Neural cell (in vitro differentiated cells): ENCODE data around the gene PTAFR. TPM values are rescaled to one million over a fixed set of nuclear protein-coding genes. Genes with fewer than 3 reads are reported as not detected.

Source experiments
- H2AFZ ChIP-seq: fragments of 200-600, 300-800 bp; sonication (generic), shearing (Covaris generic); 2 replicates; pipeline ENCODE4 v1.6.0; 2014; ENCODE audit warnings: low read depth, mild to moderate bottlenecking, antibody characterized with exemption, low read length, moderate library complexity
- H3F3A ChIP-seq: fragments of 200-600 bp; shearing (Covaris generic); 2 replicates; pipeline ENCODE4 v1.6.1; 2016; ENCODE audit warnings: mild to moderate bottlenecking, moderate library complexity, mixed read lengths, antibody characterized with exemption, low read length; ENCODE audit not compliant: insufficient read depth, poor library complexity, severe bottlenecking
- H3K27ac ChIP-seq: fragments of 200-600, 300-800 bp; sonication (generic), shearing (Covaris generic); 2 replicates; pipeline ENCODE4 v1.5.1; 2014; ENCODE audit warnings: mild to moderate bottlenecking, low read length, moderate library complexity
- H3K27me3 ChIP-seq: fragments of 300-800, 200-600 bp; sonication (generic), shearing (Covaris generic); 2 replicates; pipeline ENCODE4 v1.6.0; 2014; ENCODE audit warnings: mild to moderate bottlenecking, low read depth, low read length, moderate library complexity; ENCODE audit not compliant: insufficient read depth
- H3K36me3 ChIP-seq: fragments of 300-800, 200-600 bp; sonication (generic), shearing (Covaris generic); 2 replicates; pipeline ENCODE4 v1.5.1; 2014; ENCODE audit warnings: mild to moderate bottlenecking, antibody characterized with exemption, low read length, moderate library complexity; ENCODE audit not compliant: insufficient read depth
- H3K4me2 ChIP-seq: fragments of 300-800, 200-600 bp; sonication (generic), shearing (Covaris generic); 2 replicates; pipeline ENCODE4 v1.6.0; 2014; ENCODE audit warnings: mild to moderate bottlenecking, low read length
- H3K4me3 ChIP-seq: fragments of 300-800, 200-600 bp; sonication (generic), shearing (Covaris generic); 2 replicates; pipeline ENCODE4 v1.5.1; 2014; ENCODE audit warnings: mild to moderate bottlenecking, low read length, moderate library complexity
- H3K79me2 ChIP-seq: fragments of 200-600 bp; shearing (Covaris generic); replicated peaks from 2 replicates; pipeline ENCODE4 v1.6.0; 2014; ENCODE audit warnings: mild to moderate bottlenecking, low read length, moderate library complexity; ENCODE audit not compliant: insufficient read depth
- H3K9ac ChIP-seq: fragments of 300-800, 200-600 bp; sonication (generic), shearing (Covaris generic); 2 replicates; pipeline ENCODE4 v1.6.1; 2016; ENCODE audit warnings: mild to moderate bottlenecking, low read length, mixed read lengths
- H3K9me2 ChIP-seq: fragments of 200-600 bp; shearing (Covaris generic); 2 replicates; pipeline ENCODE4 v1.6.1; 2016; ENCODE audit warnings: mild to moderate bottlenecking, low read length, mixed read lengths; ENCODE audit not compliant: insufficient read depth
- H3K9me3 ChIP-seq: fragments of 200-600, 300-800 bp; sonication (generic), shearing (Covaris generic); 2 replicates; pipeline ENCODE4 v1.6.1; 2016; ENCODE audit warnings: mild to moderate bottlenecking, mixed run types, low read length, moderate library complexity, mixed read lengths
- H4K20me1 ChIP-seq: fragments of 200-600 bp; shearing (Covaris generic); 2 replicates; pipeline ENCODE4 v1.6.1; 2016; ENCODE audit warnings: mild to moderate bottlenecking, mixed run types; ENCODE audit not compliant: insufficient read depth
- EZH2 ChIP-seq: fragments of 200-600, 300-800 bp; shearing (Covaris generic), sonication (generic); IDR thresholded peaks from 2 replicates; pipeline ENCODE4 v1.6.1; 2014; ENCODE audit warnings: antibody characterized with exemption, low read length, borderline replicate concordance, mild to moderate bottlenecking; ENCODE audit not compliant: insufficient read depth, poor library complexity, severe bottlenecking
- MXI1 ChIP-seq: fragments of 450-650 bp; conservative IDR thresholded peaks from 2 replicates; pipeline ENCODE4 v1.6.1; 2014; ENCODE audit warnings: antibody characterized with exemption, mild to moderate bottlenecking; ENCODE audit not compliant: poor library complexity, severe bottlenecking
- POLR2AphosphoS5 ChIP-seq: IDR thresholded peaks from 2 replicates; pipeline ENCODE4 v1.6.1; 2012
- RAD21 ChIP-seq: fragments of 450-650 bp; conservative IDR thresholded peaks from 2 replicates; pipeline ENCODE4 v1.6.1; 2014; ENCODE audit warnings: antibody characterized with exemption, mild to moderate bottlenecking, moderate library complexity
- SMC3 ChIP-seq: fragments of 450-650 bp; conservative IDR thresholded peaks from 2 replicates; pipeline ENCODE4 v1.6.1; 2014; ENCODE audit warnings: antibody characterized with exemption, mild to moderate bottlenecking, moderate library complexity; ENCODE audit not compliant: poor library complexity
- TAF1 ChIP-seq: IDR thresholded peaks from 2 replicates; pipeline ENCODE4 v1.6.1; 2012; ENCODE audit warnings: low read depth
- polyA plus RNA-seq: library from polyadenylated mRNA; depleted of rRNA; stranded (reverse); fragments of >200 nt; gene quantifications from 2 replicates; pipeline ENCODE4 v1.2.3, GENCODE V29; 2014
- TF ChIP-seq, protein P1 (sequence below): IDR thresholded peaks from 2 replicates; pipeline ENCODE4 v1.6.1; 2012; ENCODE audit warnings: borderline replicate concordance
- TF ChIP-seq, protein P2 (sequence below): fragments of 450-650 bp; IDR thresholded peaks from 2 replicates; pipeline ENCODE4 v1.5.1; 2014; ENCODE audit warnings: antibody characterized with exemption, mild to moderate bottlenecking, moderate library complexity; ENCODE audit not compliant: poor library complexity, severe bottlenecking

Gene PTAFR
- polyA plus RNA-seq, 1 donor from 2014 or later, result 0.30 TPM

DNA sequence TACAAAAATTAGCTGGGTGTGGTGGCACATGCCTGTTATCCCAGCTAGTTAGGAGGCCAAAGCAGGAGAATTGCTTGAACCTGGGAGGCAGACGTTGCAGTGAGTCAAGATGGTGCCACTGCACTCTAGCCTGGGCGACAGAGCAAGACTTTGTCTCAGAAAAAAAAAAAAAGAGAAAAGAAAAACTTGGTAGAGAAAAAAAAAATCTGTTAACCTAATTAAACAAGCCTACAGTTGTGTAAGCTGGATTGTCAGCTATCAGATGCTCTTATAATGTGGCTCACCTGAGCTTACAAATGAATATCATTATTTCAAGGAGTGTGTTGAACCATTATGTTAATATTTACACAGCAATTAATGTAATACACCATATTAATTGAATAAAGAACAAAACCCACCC, 61.6 kb downstream of the PTAFR start:
- Histone ChIP-seq H3K9me3 (no peaks in the 10 kb centered on the region), H3K4me3 (no peak overlapping the region), H3K27me3 (no peaks in the 10 kb centered on the region), H2AFZ (no peak overlapping the region), H3K9me2 (no peaks in the 10 kb centered on the region), H3F3A (no peaks in the 10 kb centered on the region), H3K4me2 (no peak overlapping the region), H3K79me2 (no peaks in the 10 kb centered on the region), H4K20me1 (no peaks in the 10 kb centered on the region), H3K36me3 (no peaks in the 10 kb centered on the region), H3K9ac (no peak overlapping the region), H3K27ac (no peak overlapping the region)
- TF ChIP-seq SMC3 (no peak), TAF1 (no peak), RAD21 (no peak), EZH2 (no peak), MXI1 (no peak)
- TF ChIP-seq, protein P1, sequence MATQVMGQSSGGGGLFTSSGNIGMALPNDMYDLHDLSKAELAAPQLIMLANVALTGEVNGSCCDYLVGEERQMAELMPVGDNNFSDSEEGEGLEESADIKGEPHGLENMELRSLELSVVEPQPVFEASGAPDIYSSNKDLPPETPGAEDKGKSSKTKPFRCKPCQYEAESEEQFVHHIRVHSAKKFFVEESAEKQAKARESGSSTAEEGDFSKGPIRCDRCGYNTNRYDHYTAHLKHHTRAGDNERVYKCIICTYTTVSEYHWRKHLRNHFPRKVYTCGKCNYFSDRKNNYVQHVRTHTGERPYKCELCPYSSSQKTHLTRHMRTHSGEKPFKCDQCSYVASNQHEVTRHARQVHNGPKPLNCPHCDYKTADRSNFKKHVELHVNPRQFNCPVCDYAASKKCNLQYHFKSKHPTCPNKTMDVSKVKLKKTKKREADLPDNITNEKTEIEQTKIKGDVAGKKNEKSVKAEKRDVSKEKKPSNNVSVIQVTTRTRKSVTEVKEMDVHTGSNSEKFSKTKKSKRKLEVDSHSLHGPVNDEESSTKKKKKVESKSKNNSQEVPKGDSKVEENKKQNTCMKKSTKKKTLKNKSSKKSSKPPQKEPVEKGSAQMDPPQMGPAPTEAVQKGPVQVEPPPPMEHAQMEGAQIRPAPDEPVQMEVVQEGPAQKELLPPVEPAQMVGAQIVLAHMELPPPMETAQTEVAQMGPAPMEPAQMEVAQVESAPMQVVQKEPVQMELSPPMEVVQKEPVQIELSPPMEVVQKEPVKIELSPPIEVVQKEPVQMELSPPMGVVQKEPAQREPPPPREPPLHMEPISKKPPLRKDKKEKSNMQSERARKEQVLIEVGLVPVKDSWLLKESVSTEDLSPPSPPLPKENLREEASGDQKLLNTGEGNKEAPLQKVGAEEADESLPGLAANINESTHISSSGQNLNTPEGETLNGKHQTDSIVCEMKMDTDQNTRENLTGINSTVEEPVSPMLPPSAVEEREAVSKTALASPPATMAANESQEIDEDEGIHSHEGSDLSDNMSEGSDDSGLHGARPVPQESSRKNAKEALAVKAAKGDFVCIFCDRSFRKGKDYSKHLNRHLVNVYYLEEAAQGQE, result no peak

DNA sequence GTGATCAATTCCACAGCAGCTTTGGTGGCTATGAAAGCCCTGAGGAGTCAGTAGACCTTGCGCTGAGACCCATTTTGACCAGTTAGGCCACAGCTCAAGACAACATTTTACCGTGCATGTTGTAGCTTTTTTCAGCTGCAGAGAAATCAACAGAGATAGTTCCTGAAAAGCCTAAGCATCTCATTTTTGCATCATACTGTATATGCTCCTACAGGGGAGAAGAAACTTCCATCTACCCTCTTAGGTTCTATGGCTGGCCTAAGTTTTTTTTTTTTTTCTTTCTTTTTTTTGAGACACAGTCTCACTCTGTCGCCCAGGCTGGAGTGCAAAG, 63.3 kb downstream of the PTAFR start:
- H3F3A ChIP-seq, result no peaks in the 10 kb centered on the region
- no peaks in the 10 kb centered on the region for H3K79me2 ChIP-seq
- TF ChIP-seq POLR2AphosphoS5 (no peak), RAD21 (no peak)
- TF ChIP-seq, protein P2, sequence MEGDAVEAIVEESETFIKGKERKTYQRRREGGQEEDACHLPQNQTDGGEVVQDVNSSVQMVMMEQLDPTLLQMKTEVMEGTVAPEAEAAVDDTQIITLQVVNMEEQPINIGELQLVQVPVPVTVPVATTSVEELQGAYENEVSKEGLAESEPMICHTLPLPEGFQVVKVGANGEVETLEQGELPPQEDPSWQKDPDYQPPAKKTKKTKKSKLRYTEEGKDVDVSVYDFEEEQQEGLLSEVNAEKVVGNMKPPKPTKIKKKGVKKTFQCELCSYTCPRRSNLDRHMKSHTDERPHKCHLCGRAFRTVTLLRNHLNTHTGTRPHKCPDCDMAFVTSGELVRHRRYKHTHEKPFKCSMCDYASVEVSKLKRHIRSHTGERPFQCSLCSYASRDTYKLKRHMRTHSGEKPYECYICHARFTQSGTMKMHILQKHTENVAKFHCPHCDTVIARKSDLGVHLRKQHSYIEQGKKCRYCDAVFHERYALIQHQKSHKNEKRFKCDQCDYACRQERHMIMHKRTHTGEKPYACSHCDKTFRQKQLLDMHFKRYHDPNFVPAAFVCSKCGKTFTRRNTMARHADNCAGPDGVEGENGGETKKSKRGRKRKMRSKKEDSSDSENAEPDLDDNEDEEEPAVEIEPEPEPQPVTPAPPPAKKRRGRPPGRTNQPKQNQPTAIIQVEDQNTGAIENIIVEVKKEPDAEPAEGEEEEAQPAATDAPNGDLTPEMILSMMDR, result no peak
- TF ChIP-seq, protein P1, result no peak
- no peaks in the 10 kb centered on the region for H3K9me3 ChIP-seq
- H3K9ac ChIP-seq, result no peak overlapping the region
- H3K27me3 ChIP-seq, result no peaks in the 10 kb centered on the region
- H2AFZ ChIP-seq, result no peak overlapping the region
- H3K4me2 ChIP-seq, result no peak overlapping the region
- no peaks in the 10 kb centered on the region for H3K36me3 ChIP-seq
- no peaks in the 10 kb centered on the region for H3K9me2 ChIP-seq
- H3K4me3 ChIP-seq, result no peak overlapping the region
- no peaks in the 10 kb centered on the region for H4K20me1 ChIP-seq
- no peak overlapping the region for H3K27ac ChIP-seq
